Upper lobe of left lung (tissue), 6 donors: ENCODE measurements around the gene LRGUK. TPM values are rescaled to one million over a fixed set of nuclear protein-coding genes. Genes with fewer than 3 reads are reported as not detected.

Experiments used
- ATAC-seq, 2 donors: fragments of 200-7000 bp; cut with Tn5 transposase; one replicate each; pipeline ENCODE4 v1.9.1; 2022; ENCODE audit warnings: mild to moderate bottlenecking in 2 of 2, moderate library complexity in 2 of 2; ENCODE audit not compliant: low FRiP score in 2 of 2
- DNase-seq, 2 donors: peaks; one replicate each; pipeline ENCODE4 v3.0.0-alpha.2; 2019 to 2020
- H3K27ac ChIP-seq, 4 donors: fragments of 200-600 bp; sonication (generic); one replicate each; pipeline ENCODE4 v1.5.1; 2016 to 2019
- H3K27me3 ChIP-seq, 4 donors: fragments of 200-600 bp; sonication (generic); one replicate each; pipeline ENCODE4 v1.5.1; 2017 to 2019
- H3K36me3 ChIP-seq, 4 donors: fragments of 200-600 bp; sonication (generic); one replicate each; pipeline ENCODE4 v1.5.1; 2016 to 2019
- H3K4me1 ChIP-seq, 4 donors: fragments of 200-600 bp; sonication (generic); one replicate each; pipeline ENCODE4 v1.5.1; 2018 to 2019
- H3K4me3 ChIP-seq, 4 donors: fragments of 200-600 bp; sonication (generic); one replicate each; pipeline ENCODE4 v1.5.1; 2017 to 2019; ENCODE audit warnings: mild to moderate bottlenecking in 2 of 4, moderate library complexity in 1 of 4
- H3K9me3 ChIP-seq, 4 donors: fragments of 200-600 bp; sonication (generic); one replicate each; pipeline ENCODE4 v1.5.1; 2018 to 2019
- CTCF ChIP-seq, 6 experiments: fragments of 450-650 bp in 4 of 6; fragments of 200-600 bp in 2 of 6; sonication (generic) in 2 of 6; IDR thresholded peaks; one replicate each; pipeline ENCODE4 v1.5.1; 2016 to 2019; ENCODE audit warnings: antibody characterized with exemption in 6 of 6
- EP300 ChIP-seq, 4 donors: sonication (generic); formaldehyde crosslinking; IDR thresholded peaks; one replicate each; pipeline ENCODE4 v1.5.1; 2017; ENCODE audit warnings: antibody characterized with exemption in 4 of 4, control low read depth in 2 of 4
- POLR2A ChIP-seq, 4 donors: fragments of 450-650 bp; IDR thresholded peaks; one replicate each; pipeline ENCODE4 v1.5.1; 2016 to 2017; ENCODE audit warnings: antibody characterized with exemption in 4 of 4, mild to moderate bottlenecking in 2 of 4
- POLR2AphosphoS5 ChIP-seq, 2 donors: sonication (generic); formaldehyde crosslinking; IDR thresholded peaks; one replicate each; pipeline ENCODE4 v1.5.1; 2017; ENCODE audit warnings: antibody characterized with exemption in 2 of 2
- WGBS, 2 donors: methylation state at CpG; one replicate each; pipeline ENCODE4 v1.1.5; 2017 to 2018; 5-methylcytosine and 5-hydroxymethylcytosine counted together
- total RNA-seq, 6 donors: library from RNA; depleted of rRNA in 4 of 6; stranded (reverse); fragments of >200 nt in 4 of 6; gene quantifications; one replicate each; pipeline versions ENCODE4 v1.1.0 to v1.2.1, GENCODE V29; 2016 to 2021
- donor health status: DM: no; HTN: no; CAD: no; lungs with moderate emphysema.
- donor health status: DM: no; HTN: yes; CAD: no; lungs with severe emphysema.

Gene LRGUK
- total RNA-seq, 6 donors from 2014 or later, result 0.31 to 9.1 (median 1.9) TPM

DNA sequence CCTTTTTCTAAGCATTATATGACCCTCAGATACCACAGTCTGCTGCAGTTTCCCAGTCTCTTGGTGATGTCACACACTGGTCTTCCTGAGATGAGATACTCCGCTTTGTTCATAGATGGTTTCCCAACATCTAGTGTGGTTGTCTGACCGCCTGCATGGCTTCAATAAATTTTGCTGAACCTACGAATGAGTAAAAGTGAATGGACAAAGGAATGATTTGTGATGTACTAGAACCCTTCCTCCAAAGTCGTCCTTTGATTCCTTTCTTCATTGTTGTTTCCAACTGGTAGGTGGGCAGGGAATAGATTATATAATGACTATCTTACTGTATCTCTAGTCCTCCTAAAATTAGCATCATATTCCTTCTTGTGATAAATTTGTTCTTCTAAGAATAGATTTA lies 107.1 kb downstream of the LRGUK start:
- Histone ChIP-seq H3K27ac (no peak overlapping the region), H3K4me1 (no peaks in the 10 kb centered on the region), H3K4me3 (no peak overlapping the region), H3K36me3 (no peaks in the 10 kb centered on the region), H3K9me3 (peaks cover 0 to 6% (median under 1%) of the 10 kb centered on the region in 4 donors), H3K27me3 (no peaks in the 10 kb centered on the region)
- no peak for ATAC-seq
- TF ChIP-seq POLR2AphosphoS5 (IDR thresholded peaks at IDR 0.05), result no peak
- TF ChIP-seq POLR2A (IDR thresholded peaks at IDR 0.05), result no peak
- TF ChIP-seq CTCF (IDR thresholded peaks at IDR 0.05), result no peak
- no peak for TF ChIP-seq EP300 (IDR thresholded peaks at IDR 0.05)
- no peak for DNase-seq
- WGBS, 2 donors, result 82 to 88% methylated on average over 4 of the region's 4 CpGs

GRCh38 chr7:134245253-134245652 lies 118.1 kb downstream of the LRGUK start:
- Histone ChIP-seq H3K27me3 (no peaks in the 10 kb centered on the region), H3K36me3 (no peaks in the 10 kb centered on the region), H3K4me3 (no peak overlapping the region), H3K4me1 (no peaks in the 10 kb centered on the region), H3K9me3 (no peaks in the 10 kb centered on the region), H3K27ac (no peak overlapping the region)
- DNase-seq (no peak), ATAC-seq (no peak)
- WGBS, 2 donors, result 90 to 93% methylated on average over 2 of the region's 2 CpGs
- TF ChIP-seq POLR2A (IDR thresholded peaks at IDR 0.05) (no peak), POLR2AphosphoS5 (IDR thresholded peaks at IDR 0.05) (no peak), CTCF (IDR thresholded peaks at IDR 0.05) (no peak), EP300 (IDR thresholded peaks at IDR 0.05) (no peak)

DNA sequence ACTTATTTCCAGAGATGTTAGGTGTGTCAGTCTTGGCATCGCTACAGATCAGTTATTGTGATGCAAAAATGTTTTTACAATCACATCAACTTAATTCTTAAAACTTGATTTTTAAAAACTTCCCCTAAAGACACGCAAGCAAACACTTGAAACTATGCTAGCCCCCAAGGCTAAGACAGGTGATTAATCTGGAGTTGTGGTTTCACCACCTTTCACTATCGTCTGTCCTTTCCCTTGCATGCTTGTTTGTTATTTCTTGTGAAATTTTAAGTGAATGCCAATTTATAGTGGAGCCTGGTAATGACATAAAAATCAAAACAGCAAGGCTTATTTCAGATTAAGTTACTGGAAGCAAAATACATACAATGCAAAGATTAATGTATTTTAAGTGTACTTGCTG lies 119.2 kb downstream of the LRGUK start:
- DNase-seq (no peak), ATAC-seq (no peak)
- TF ChIP-seq POLR2A (IDR thresholded peaks at IDR 0.05) (no peak), POLR2AphosphoS5 (IDR thresholded peaks at IDR 0.05) (no peak), EP300 (IDR thresholded peaks at IDR 0.05) (no peak), CTCF (IDR thresholded peaks at IDR 0.05) (no peak)
- 59 to 71% methylated on average over 3 of the region's 3 CpGs for WGBS, 2 donors
- H3K27me3 ChIP-seq, result no peaks in the 10 kb centered on the region
- H3K9me3 ChIP-seq, result no peaks in the 10 kb centered on the region
- no peak overlapping the region for H3K4me3 ChIP-seq
- H3K4me1 ChIP-seq, result no peaks in the 10 kb centered on the region
- no peak overlapping the region for H3K27ac ChIP-seq
- H3K36me3 ChIP-seq, result no peaks in the 10 kb centered on the region

DNA sequence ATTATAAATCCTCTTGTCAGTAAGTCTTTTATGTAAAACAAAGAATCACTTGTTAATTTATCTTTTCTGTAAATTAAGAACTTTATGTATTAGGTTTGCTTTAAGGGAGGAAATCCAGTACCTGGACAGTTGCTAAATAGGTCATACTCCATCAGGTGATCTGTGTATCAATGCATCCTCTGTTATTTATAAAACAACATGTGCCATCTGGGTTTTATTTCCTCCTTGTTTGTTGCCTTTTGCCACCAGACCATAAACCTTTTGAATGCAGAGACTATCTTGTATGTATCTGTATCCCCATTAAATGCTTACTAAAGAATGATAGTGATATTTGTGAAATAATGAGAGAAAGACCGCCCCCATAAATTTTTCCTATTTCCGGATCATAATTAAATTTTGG lies 119.6 kb downstream of the LRGUK start:
- H3K36me3 ChIP-seq, result no peaks in the 10 kb centered on the region
- TF ChIP-seq EP300 (IDR thresholded peaks at IDR 0.05) (no peak), POLR2A (IDR thresholded peaks at IDR 0.05) (no peak), CTCF (IDR thresholded peaks at IDR 0.05) (no peak)
- 93 to 94% methylated on average over 2 of the region's 2 CpGs for WGBS, 2 donors
- ATAC-seq, result no peak
- H3K9me3 ChIP-seq, result no peaks in the 10 kb centered on the region
- no peaks in the 10 kb centered on the region for H3K4me1 ChIP-seq
- no peaks in the 10 kb centered on the region for H3K27me3 ChIP-seq
- no peak for DNase-seq
- no peak overlapping the region for H3K4me3 ChIP-seq
- H3K27ac ChIP-seq, result no peak overlapping the region

GRCh38 chr7:134248196-134248595 lies 121.1 kb downstream of the LRGUK start:
- Histone ChIP-seq H3K9me3 (no peaks in the 10 kb centered on the region), H3K36me3 (no peaks in the 10 kb centered on the region), H3K4me1 (no peaks in the 10 kb centered on the region), H3K4me3 (no peak overlapping the region), H3K27me3 (no peaks in the 10 kb centered on the region), H3K27ac (no peak overlapping the region)
- no peak for DNase-seq
- TF ChIP-seq EP300 (IDR thresholded peaks at IDR 0.05) (no peak), POLR2A (IDR thresholded peaks at IDR 0.05) (no peak), POLR2AphosphoS5 (IDR thresholded peaks at IDR 0.05) (no peak), CTCF (IDR thresholded peaks at IDR 0.05) (no peak)
- 86% methylated on average over 3 of the region's 3 CpGs for WGBS, 2 donors
- no peak for ATAC-seq
